Endothelial cell (in vitro differentiated cells): Measurements from ENCODE around the gene TBC1D13. TPM values are rescaled to one million over a fixed set of nuclear protein-coding genes. Genes with fewer than 3 reads are reported as not detected.
"Not testable (repeated sequence)": the region's sequence is repeated elsewhere in the genome, so short reads cannot be mapped to it uniquely, and the experiment has no call there.

Experiments used
- DNase-seq: peaks from one replicate; pipeline ENCODE4 v3.0.0; 2021; ENCODE audit warnings: low spot score
- H3K27ac Mint-ChIP-seq: one replicate; pipeline ENCODE4 v1.8.0; 2021; ENCODE audit warnings: mixed read lengths, inconsistent platforms; ENCODE audit not compliant: unreplicated experiment
- H3K27me3 Mint-ChIP-seq: one replicate; pipeline ENCODE4 v1.8.0; 2021; ENCODE audit warnings: mild to moderate bottlenecking, moderate library complexity, mixed read lengths, inconsistent platforms; ENCODE audit not compliant: unreplicated experiment
- H3K36me3 Mint-ChIP-seq: one replicate; pipeline ENCODE4 v1.8.0; 2021; ENCODE audit warnings: mild to moderate bottlenecking, low read depth, mixed read lengths, inconsistent platforms; ENCODE audit not compliant: unreplicated experiment
- H3K4me1 Mint-ChIP-seq: one replicate; pipeline ENCODE4 v1.8.0; 2021; ENCODE audit warnings: mild to moderate bottlenecking, mixed read lengths, inconsistent platforms; ENCODE audit not compliant: unreplicated experiment
- H3K4me3 Mint-ChIP-seq: one replicate; pipeline ENCODE4 v1.8.0; 2021; ENCODE audit warnings: mild to moderate bottlenecking, mixed read lengths, inconsistent platforms; ENCODE audit not compliant: unreplicated experiment
- H3K9me3 Mint-ChIP-seq: one replicate; pipeline ENCODE4 v1.8.0; 2021; ENCODE audit warnings: mixed read lengths, inconsistent platforms; ENCODE audit not compliant: unreplicated experiment
- CTCF ChIP-seq: fragments of 200-600 bp; sonication (generic); IDR thresholded peaks from one replicate; pipeline ENCODE4 v1.5.0; 2021; ENCODE audit warnings: antibody characterized with exemption; ENCODE audit not compliant: unreplicated experiment
- total RNA-seq: library from RNA; stranded (reverse); fragmentation: NEBNext Ultra II Directional; extraction: Animal tissue kit (Norgen Biotek cat#: 25700); gene quantifications from one replicate; pipeline ENCODE4 v1.2.1, GENCODE V29; 2021; ENCODE audit not compliant: unreplicated experiment

TBC1D13 gene
- total RNA-seq, 1 donor from 2014 or later, result 58.8 TPM

DNA sequence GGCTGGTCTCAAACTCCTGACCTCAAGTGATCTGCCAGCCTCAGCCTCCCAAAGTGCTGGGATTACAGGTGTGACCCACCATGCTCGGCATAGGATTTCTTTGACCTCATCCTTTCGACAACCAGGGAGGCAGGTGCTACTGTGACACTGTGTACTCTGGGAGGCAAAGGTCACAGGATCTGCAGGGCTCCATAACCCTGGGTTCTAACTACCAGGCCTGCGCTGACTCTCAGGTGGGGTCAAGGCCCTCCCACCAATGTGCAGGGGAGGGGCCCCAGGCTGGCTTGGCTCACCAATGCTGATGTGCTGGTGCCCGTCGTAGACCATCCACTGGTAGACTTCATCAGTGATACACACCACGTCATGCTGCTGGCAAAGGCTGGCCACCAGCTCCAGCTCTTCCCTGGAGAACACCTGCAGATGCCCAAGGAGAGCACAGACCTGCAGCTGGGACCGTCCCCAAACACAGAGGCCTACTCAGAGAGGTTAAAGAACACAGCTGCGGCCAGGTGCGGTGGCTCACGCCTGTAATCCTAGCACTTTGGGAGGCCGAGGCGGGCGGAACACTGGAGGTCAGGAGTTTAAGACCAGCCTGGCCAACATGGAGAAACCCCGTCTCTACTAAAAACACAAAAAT, 49.6 kb downstream of the TBC1D13 start:
- H3K9me3 Mint-ChIP-seq, result no peaks in the 10 kb centered on the region
- TF ChIP-seq CTCF, result no peak
- H3K27ac Mint-ChIP-seq, result no peak overlapping the region
- peaks cover 4% of the 10 kb centered on the region for H3K36me3 Mint-ChIP-seq
- no peaks in the 10 kb centered on the region for H3K4me1 Mint-ChIP-seq
- peaks cover 12% of the 10 kb centered on the region for H3K27me3 Mint-ChIP-seq
- DNase-seq, result no peak
- no peak overlapping the region for H3K4me3 Mint-ChIP-seq

DNA sequence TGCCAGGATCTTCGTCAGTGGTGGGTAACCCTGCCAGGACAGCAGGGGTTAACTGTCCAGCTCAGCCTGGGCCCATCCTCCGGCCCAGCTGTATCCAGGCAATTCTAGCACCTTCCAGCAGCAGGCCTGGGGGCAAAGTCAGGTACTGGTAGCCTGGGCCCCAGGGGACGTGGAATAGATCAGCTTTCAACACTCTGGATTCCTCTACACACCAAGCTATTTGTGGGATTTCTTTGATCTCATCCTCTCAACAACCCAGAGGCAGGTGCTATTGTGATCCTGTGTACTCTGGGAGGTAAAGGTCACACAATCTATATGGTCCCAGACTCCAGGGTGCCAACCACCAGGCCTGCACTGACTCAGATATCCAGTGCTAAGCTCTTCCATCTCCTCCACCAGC, 51.3 kb downstream of the TBC1D13 start:
- TF ChIP-seq CTCF, result no peak
- no peaks in the 10 kb centered on the region for H3K4me1 Mint-ChIP-seq
- no peaks in the 10 kb centered on the region for H3K9me3 Mint-ChIP-seq
- peaks cover 4% of the 10 kb centered on the region for H3K36me3 Mint-ChIP-seq
- H3K4me3 Mint-ChIP-seq, result no peak overlapping the region
- peaks cover 5% of the 10 kb centered on the region for H3K27me3 Mint-ChIP-seq
- no peak for DNase-seq
- H3K27ac Mint-ChIP-seq, result no peak overlapping the region

- Mint-ChIP-seq H3K36me3 (no peaks in the 10 kb centered on the region), H3K4me1 (no peaks in the 10 kb centered on the region), H3K27ac (no peak overlapping the region), H3K9me3 (no peaks in the 10 kb centered on the region), H3K4me3 (no peak overlapping the region), H3K27me3 (peaks cover 6% of the 10 kb centered on the region)
- no peak for TF ChIP-seq CTCF
- DNase-seq, result no peak
These were observed 53.5 kb downstream of the TBC1D13 start for GRCh38 chr9:128840524-128840923.

GRCh38 chr9:128841694-128842492, 54.8 kb downstream of the TBC1D13 start:
- Mint-ChIP-seq H3K9me3 (no peaks in the 10 kb centered on the region), H3K27me3 (peaks cover 6% of the 10 kb centered on the region), H3K4me1 (no peaks in the 10 kb centered on the region), H3K4me3 (no peak overlapping the region), H3K27ac (no peak overlapping the region), H3K36me3 (no peaks in the 10 kb centered on the region)
- TF ChIP-seq CTCF, result no peak
- no peak for DNase-seq

- H3K9me3 Mint-ChIP-seq, DNase-seq, H3K4me1 Mint-ChIP-seq, H3K36me3 Mint-ChIP-seq, H3K4me3 Mint-ChIP-seq, H3K27me3 Mint-ChIP-seq, H3K27ac Mint-ChIP-seq: not testable (repeated sequence)
These were observed 56.1 kb downstream of the TBC1D13 start for GRCh38 chr9:128843171-128843570.
